K562 (cell line): ENCODE results near the gene ERCC1.

Source experiments
- NCOA6 ChIP-seq: fragments of 450-650 bp; IDR thresholded peaks from 2 replicates; pipeline ENCODE4 v1.6.1; 2017; ENCODE audit warnings: mild to moderate bottlenecking
- ZNF639 ChIP-seq, 2 experiments: fragments of 200-800 bp in 1 of 2; sonication (Bioruptor generic) in 1 of 2; sonication (generic) in 1 of 2; formaldehyde crosslinking in 1 of 2; IDR thresholded peaks in 1 of 2; conservative IDR thresholded peaks in 1 of 2; 2 replicates each; pipeline versions ENCODE4 v1.5.0 to v1.6.1; 2016 to 2020; ENCODE audit warnings: missing compliant biosample characterization in 1 of 2, missing genetic modification characterization in 1 of 2, missing genetic modification reagents in 1 of 2

- no peak for TF ChIP-seq NCOA6
- no peak for TF ChIP-seq ZNF639 (CRISPR knock-in tag; conservative IDR thresholded peaks at IDR 0.05 in 1 of 2, IDR thresholded peaks at IDR 0.05 in 1 of 2)
Observed at GRCh38 chr19:45395821-45396617, 27.7 kb downstream of the ERCC1 start.
